HG02884 (cell line): ENCODE data around the gene ZNF180.
"Not testable (repeated sequence)": the region's sequence is repeated elsewhere in the genome, so short reads cannot be mapped to it uniquely, and the experiment has no call there.

Source experiments
- ATAC-seq: cut with Tn5 transposase; IDR thresholded peaks from one replicate; pipeline ENCODE4 v1.9.1; 2021; ENCODE audit warnings: mild to moderate bottlenecking, moderate library complexity; ENCODE audit not compliant: unreplicated experiment

ZNF180 gene

GRCh38 chr19:44499962-44500949 is at the start of gene ZNF180:
TSS of gene ZNF180 (minus strand) at chr19:44500522. CDS start at chr19:44497334, 3,188 bp downstream.
- peak; percentile 86 for ATAC-seq

- ATAC-seq, result no peak
Observed at GRCh38 chr19:44549507-44549906, 49.2 kb upstream of the ZNF180 start.

GRCh38 chr19:44548736-44549135 is 48.4 kb upstream of the ZNF180 start:
- no peak for ATAC-seq

- ATAC-seq, result no peak
Observed at GRCh38 chr19:44544031-44544430, 43.7 kb upstream of the ZNF180 start.

GRCh38 chr19:44542671-44543070 is 42.3 kb upstream of the ZNF180 start:
- ATAC-seq, result no peak

- no peak for ATAC-seq
Observed at GRCh38 chr19:44540736-44541135, 40.4 kb upstream of the ZNF180 start.

- ATAC-seq, result no peak
Observed at GRCh38 chr19:44539991-44540390, 39.7 kb upstream of the ZNF180 start.

- ATAC-seq, result no peak
Observed at GRCh38 chr19:44539236-44539826, 39.0 kb upstream of the ZNF180 start.

- not testable (repeated sequence) for ATAC-seq
Observed at GRCh38 chr19:44535361-44535760, 35.0 kb upstream of the ZNF180 start.

GRCh38 chr19:44532819-44533218 is 32.5 kb upstream of the ZNF180 start:
- no peak for ATAC-seq

GRCh38 chr19:44530777-44531176 is 30.5 kb upstream of the ZNF180 start:
- ATAC-seq, result no peak

GRCh38 chr19:44529536-44529935 is 29.2 kb upstream of the ZNF180 start, which contains the start of gene CEACAM20:
TSS of gene CEACAM20 (minus strand) at chr19:44529675. CDS start at chr19:44529509, 166 bp downstream.
- no peak for ATAC-seq

- no peak for ATAC-seq
Observed at GRCh38 chr19:44527554-44527953, 27.2 kb upstream of the ZNF180 start.

- ATAC-seq, result no peak
Observed at GRCh38 chr19:44525721-44526430, 25.6 kb upstream of the ZNF180 start.

- ATAC-seq, result no peak
Observed at GRCh38 chr19:44521370-44521769, 21.0 kb upstream of the ZNF180 start.

- no peak for ATAC-seq
Observed at GRCh38 chr19:44517146-44517545, 16.8 kb upstream of the ZNF180 start.

GRCh38 chr19:44515907-44516306 is 15.6 kb upstream of the ZNF180 start:
- ATAC-seq, result no peak

GRCh38 chr19:44515031-44515430 is 14.7 kb upstream of the ZNF180 start:
- no peak for ATAC-seq

- no peak for ATAC-seq
Observed at GRCh38 chr19:44512326-44513298, 12.3 kb upstream of the ZNF180 start.

- no peak for ATAC-seq
Observed at GRCh38 chr19:44509478-44509877, 9.2 kb upstream of the ZNF180 start.
